Activated CD8-positive, alpha-beta T cell treated with anti-CD3 and anti-CD28 coated beads for 36 hours (primary cell): Measurements from ENCODE around the gene GMPPB. TPM values are rescaled to one million over a fixed set of nuclear protein-coding genes. Genes with fewer than 3 reads are reported as not detected.

ENCODE experiments used
- ATAC-seq: fragments of 200-7000 bp; cut with Tn5 transposase; one replicate; pipeline ENCODE4 v1.10.0; 2021; ENCODE audit warnings: mild to moderate bottlenecking, moderate library complexity
- CTCF ChIA-PET: fragments of 350-600 bp; sonication (Branson Sonifier 250); formaldehyde crosslinking; loops from one replicate; lab custom pipeline; 2021; ENCODE audit warnings: antibody characterized with exemption; lab: Charles Lee
- POLR2A ChIA-PET: fragments of 350-600 bp; sonication (Branson Sonifier 250); formaldehyde crosslinking; loops from one replicate; lab custom pipeline; 2021; ENCODE audit warnings: antibody characterized with exemption; lab: Charles Lee
- DNase-seq: peaks from one replicate; pipeline ENCODE4 v3.0.0-alpha.2; 2020
- H3K27ac Mint-ChIP-seq: one replicate; pipeline ENCODE4 v1.8.0; 2021; ENCODE audit warnings: mild to moderate bottlenecking, mixed read lengths
- H3K27me3 Mint-ChIP-seq: one replicate; pipeline ENCODE4 v1.8.0; 2021; ENCODE audit warnings: mixed read lengths
- H3K36me3 Mint-ChIP-seq: one replicate; pipeline ENCODE4 v1.8.0; 2021; ENCODE audit warnings: low read depth, mixed read lengths
- H3K4me1 Mint-ChIP-seq: one replicate; pipeline ENCODE4 v1.8.0; 2021; ENCODE audit warnings: low read depth, mixed read lengths
- H3K4me3 Mint-ChIP-seq: one replicate; pipeline ENCODE4 v1.8.0; 2021; ENCODE audit warnings: mild to moderate bottlenecking, moderate library complexity, mixed read lengths
- H3K9me3 Mint-ChIP-seq: one replicate; pipeline ENCODE4 v1.8.0; 2021; ENCODE audit warnings: mixed read lengths
- intact Hi-C: fragments of 100-400 bp; cut with micrococcal nuclease; formaldehyde crosslinking; loops from one replicate; pipeline ENCODE4 v1.10.0; 2022
- total RNA-seq, 2 experiments: library from RNA; stranded (reverse); gene quantifications; one replicate each; pipeline ENCODE4 v1.2.3, GENCODE V29; 2021
- TF ChIP-seq, protein P1 (sequence below): fragments of 200-600 bp; IDR thresholded peaks from one replicate; pipeline ENCODE4 v1.8.0; 2022; ENCODE audit warnings: antibody characterized with exemption, mild to moderate bottlenecking

GMPPB gene
- total RNA-seq, 2 experiments from 2014 or later: 34.7 to 35.2 TPM

GRCh38 chr3:49709852-49710251 lies 13.9 kb downstream of the GMPPB start:
- Mint-ChIP-seq H3K9me3 (no peaks in the 10 kb centered on the region), H3K4me1 (peaks cover 8% of the 10 kb centered on the region), H3K4me3 (no peak overlapping the region), H3K27ac (no peak overlapping the region), H3K27me3 (no peaks in the 10 kb centered on the region), H3K36me3 (no peaks in the 10 kb centered on the region)
- TF ChIP-seq, protein P1, sequence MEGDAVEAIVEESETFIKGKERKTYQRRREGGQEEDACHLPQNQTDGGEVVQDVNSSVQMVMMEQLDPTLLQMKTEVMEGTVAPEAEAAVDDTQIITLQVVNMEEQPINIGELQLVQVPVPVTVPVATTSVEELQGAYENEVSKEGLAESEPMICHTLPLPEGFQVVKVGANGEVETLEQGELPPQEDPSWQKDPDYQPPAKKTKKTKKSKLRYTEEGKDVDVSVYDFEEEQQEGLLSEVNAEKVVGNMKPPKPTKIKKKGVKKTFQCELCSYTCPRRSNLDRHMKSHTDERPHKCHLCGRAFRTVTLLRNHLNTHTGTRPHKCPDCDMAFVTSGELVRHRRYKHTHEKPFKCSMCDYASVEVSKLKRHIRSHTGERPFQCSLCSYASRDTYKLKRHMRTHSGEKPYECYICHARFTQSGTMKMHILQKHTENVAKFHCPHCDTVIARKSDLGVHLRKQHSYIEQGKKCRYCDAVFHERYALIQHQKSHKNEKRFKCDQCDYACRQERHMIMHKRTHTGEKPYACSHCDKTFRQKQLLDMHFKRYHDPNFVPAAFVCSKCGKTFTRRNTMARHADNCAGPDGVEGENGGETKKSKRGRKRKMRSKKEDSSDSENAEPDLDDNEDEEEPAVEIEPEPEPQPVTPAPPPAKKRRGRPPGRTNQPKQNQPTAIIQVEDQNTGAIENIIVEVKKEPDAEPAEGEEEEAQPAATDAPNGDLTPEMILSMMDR: no peak
- intact Hi-C loops: no loop called here
- no peak for DNase-seq
- ATAC-seq: no peak
- POLR2A ChIA-PET: no interaction called here
- CTCF ChIA-PET: no interaction called here

GRCh38 chr3:49707113-49707480 lies 16.7 kb downstream of the GMPPB start:
- Mint-ChIP-seq H3K36me3 (peaks cover 1% of the 10 kb centered on the region), H3K27me3 (no peaks in the 10 kb centered on the region), H3K27ac (no peak overlapping the region), H3K9me3 (no peaks in the 10 kb centered on the region), H3K4me3 (no peak overlapping the region), H3K4me1 (peaks cover 5% of the 10 kb centered on the region)
- POLR2A ChIA-PET: interaction anchor here (1.0 kb wide), 1 partner anchor 7 kb away, joined by 3 read pairs; no protein-coding TSS in a partner anchor
- TF ChIP-seq, protein P1: no peak
- ATAC-seq (no peak), DNase-seq (no peak)
- CTCF ChIA-PET: interaction anchor here (1.2 kb wide), 1 partner anchor 12 kb away, joined by 3 read pairs; no protein-coding TSS in a partner anchor
- intact Hi-C loops: no loop called here

- peaks cover 2% of the 10 kb centered on the region for H3K4me1 Mint-ChIP-seq
- POLR2A ChIA-PET: interaction anchor here (1.0 kb wide), 1 partner anchor 8 kb away, joined by 3 read pairs; no protein-coding TSS in a partner anchor
- H3K27ac Mint-ChIP-seq: no peak overlapping the region
- ATAC-seq (no peak), DNase-seq (no peak)
- H3K36me3 Mint-ChIP-seq: peaks cover 1% of the 10 kb centered on the region
- TF ChIP-seq, protein P1: no peak
- no peak overlapping the region for H3K4me3 Mint-ChIP-seq
- intact Hi-C loops: no loop called here
- CTCF ChIA-PET: no interaction called here
- no peaks in the 10 kb centered on the region for H3K9me3 Mint-ChIP-seq
- H3K27me3 Mint-ChIP-seq: no peaks in the 10 kb centered on the region
Measured at GRCh38 chr3:49706456-49707112, 17.2 kb downstream of the GMPPB start.

- ATAC-seq (no peak), DNase-seq (no peak)
- intact Hi-C loops: no loop called here
- Mint-ChIP-seq H3K27ac (no peak overlapping the region), H3K4me1 (no peaks in the 10 kb centered on the region), H3K9me3 (no peaks in the 10 kb centered on the region), H3K36me3 (peaks cover 1% of the 10 kb centered on the region), H3K4me3 (no peak overlapping the region), H3K27me3 (no peaks in the 10 kb centered on the region)
- ChIA-PET CTCF (no interaction called here), POLR2A (interaction anchor here (0.7 kb wide), 1 partner anchor 16 kb away, joined by 4 read pairs; no protein-coding TSS in a partner anchor)
- TF ChIP-seq, protein P1: no peak
Measured at GRCh38 chr3:49705390-49705960, 18.3 kb downstream of the GMPPB start.

DNA sequence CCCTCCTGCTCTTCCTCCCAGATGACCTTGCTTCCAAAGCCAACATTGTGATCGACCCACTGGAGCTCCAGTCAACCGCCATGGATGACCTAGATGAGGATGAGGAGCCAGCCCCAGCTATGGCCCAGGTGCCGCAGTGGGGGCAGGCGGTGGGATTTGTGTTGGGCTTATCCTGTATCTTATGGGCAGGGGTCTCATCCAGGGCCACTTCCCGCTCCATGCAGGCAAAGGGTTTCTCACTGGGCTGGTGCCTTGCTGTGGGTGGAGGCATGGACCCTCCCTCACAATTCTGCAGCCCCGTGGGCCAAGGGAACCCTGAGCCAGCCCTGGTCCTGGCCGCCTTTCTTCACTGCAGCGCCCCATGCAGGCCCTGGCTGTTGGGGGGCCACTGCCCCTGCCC lies 19.1 kb downstream of the GMPPB start:
- Mint-ChIP-seq H3K27me3 (no peaks in the 10 kb centered on the region), H3K27ac (no peak overlapping the region)
- ATAC-seq: no peak

More for the DNA sequence above, 19.1 kb downstream of the GMPPB start:
- ChIA-PET POLR2A (interaction anchor here (5.6 kb wide), 1 partner anchor 17 kb away, joined by 40 read pairs; the partner anchor contains the start of genes AMIGO3 and GMPPB), CTCF (interaction anchor here (1.0 to 1.3 kb wide), 2 partner anchors 44 to 164 kb away, joined by 3 to 4 read pairs; no protein-coding TSS in a partner anchor)
- TF ChIP-seq, protein P1: no peak
- intact Hi-C loops: no loop called here
- Mint-ChIP-seq H3K36me3 (peaks cover 1% of the 10 kb centered on the region), H3K9me3 (no peaks in the 10 kb centered on the region), H3K4me3 (no peak overlapping the region), H3K4me1 (no peaks in the 10 kb centered on the region)
- no peak for DNase-seq
